Measurements from ENCODE around the gene DAB2IP. TPM values are rescaled to one million over a fixed set of nuclear protein-coding genes. Genes with fewer than 3 reads are reported as not detected.
A peak's percentile ranks its signal among the peaks of the same experiment; 100 is the strongest.

DAB2IP gene
- total and polyA plus RNA-seq, 2 experiments from 2014 or later: 8.9 to 42.8 TPM

- Mint-ChIP-seq H3K4me3 (peak overlapping the region; percentile 75), H3K27ac (no peak overlapping the region), H3K27me3 (ENCODE audit: insufficient read depth, low read depth, poor library complexity) (peaks cover 5% of the 10 kb centered on the region), H3K4me1 (peaks cover 43% of the 10 kb centered on the region), H3K9me3 (no peaks in the 10 kb centered on the region; the same call in 2 of the 3 replicates), H3K36me3 (ENCODE audit: low read depth) (peaks cover 4% of the 10 kb centered on the region; the same call in 1 of the 3 replicates)
- no peaks in the 10 kb centered on the region for H3K36me3 ChIP-seq (ENCODE audit: insufficient read depth)
- peak overlapping the region; percentile 94 for H3K4me2 ChIP-seq
- TF ChIP-seq CREB1 (CRISPR knock-in tag; IDR thresholded peaks at IDR 0.05; ENCODE audit: low read depth) (no peak), CTCF (conservative IDR thresholded peaks at IDR 0.05; ENCODE audit: low read depth in 2 of 2) (peak; percentile 49 to 78)
- DNase-seq (ENCODE audit: low spot score): peak; percentile 72
- H3K27ac ChIP-seq (ENCODE audit: low read depth): no peak overlapping the region
- peaks cover 27% of the 10 kb centered on the region for H3K4me1 ChIP-seq (ENCODE audit: insufficient read depth)
- H3K79me2 ChIP-seq (replicated peaks; ENCODE audit: insufficient read depth): peaks cover 45% of the 10 kb centered on the region
- H3F3A ChIP-seq (replicated peaks; ENCODE audit: low read depth): no peaks in the 10 kb centered on the region; the same call in 1 of the 2 replicates
- H4K20me1 ChIP-seq (replicated peaks; ENCODE audit: insufficient read depth): peaks cover 56% of the 10 kb centered on the region
- ATAC-seq: peak; percentile 57
- H3K4me3 ChIP-seq: peak overlapping the region; percentile 78
- no peaks in the 10 kb centered on the region for H3K9me2 ChIP-seq (ENCODE audit: insufficient read depth)
- H2AFZ ChIP-seq: no peak overlapping the region
- no peaks in the 10 kb centered on the region for H3K27me3 ChIP-seq (ENCODE audit: insufficient read depth)
These were observed 48.9 kb downstream of the DAB2IP start for GRCh38 chr9:121700165-121700831.

- Histone ChIP-seq H2AFZ (no peak overlapping the region), H3K4me2 (peak overlapping the region; percentile 94), H3K79me2 (replicated peaks; ENCODE audit: insufficient read depth) (peaks cover 51% of the 10 kb centered on the region), H3K27me3 (ENCODE audit: insufficient read depth) (no peaks in the 10 kb centered on the region), H4K20me1 (replicated peaks; ENCODE audit: insufficient read depth) (peaks cover 58% of the 10 kb centered on the region), H3K9me2 (ENCODE audit: insufficient read depth) (no peaks in the 10 kb centered on the region), H3F3A (replicated peaks; ENCODE audit: low read depth) (no peaks in the 10 kb centered on the region; the same call in 1 of the 2 replicates), H3K4me3 (no peak overlapping the region; the same call in 1 of the 2 replicates), H3K36me3 (ENCODE audit: insufficient read depth) (no peaks in the 10 kb centered on the region), H3K4me1 (ENCODE audit: insufficient read depth) (peaks cover 27% of the 10 kb centered on the region), H3K27ac (ENCODE audit: low read depth) (no peak overlapping the region)
- peaks cover 48% of the 10 kb centered on the region for H3K4me1 Mint-ChIP-seq
- ATAC-seq (no peak), DNase-seq (ENCODE audit: low spot score) (no peak)
- H3K27ac Mint-ChIP-seq: no peak overlapping the region
- H3K4me3 Mint-ChIP-seq: peak overlapping the region; percentile 75; the same call in 2 of the 3 replicates
- no peaks in the 10 kb centered on the region; the same call in 2 of the 3 replicates for H3K9me3 Mint-ChIP-seq
- peaks cover 5% of the 10 kb centered on the region for H3K27me3 Mint-ChIP-seq (ENCODE audit: insufficient read depth, low read depth, poor library complexity)
- peaks cover 4% of the 10 kb centered on the region; the same call in 1 of the 3 replicates for H3K36me3 Mint-ChIP-seq (ENCODE audit: low read depth)
- no peak for TF ChIP-seq ETS1 (IDR thresholded peaks at IDR 0.05)
- TF ChIP-seq POLR2AphosphoS5 (IDR thresholded peaks at IDR 0.05; ENCODE audit: low read depth): no peak
- no peak for TF ChIP-seq JUNB (IDR thresholded peaks at IDR 0.05; ENCODE audit: unreplicated experiment)
- TF ChIP-seq REST (IDR thresholded peaks at IDR 0.05; ENCODE audit: unreplicated experiment): no peak
- no peak for TF ChIP-seq EZH2 (IDR thresholded peaks at IDR 0.05; ENCODE audit: low read depth, unreplicated experiment)
- no peak for TF ChIP-seq ZNF331 (CRISPR knock-in tag; IDR thresholded peaks at IDR 0.05; ENCODE audit: low read depth)
- no peak for TF ChIP-seq CTCF (conservative IDR thresholded peaks at IDR 0.05; ENCODE audit: low read depth in 2 of 2)
- TF ChIP-seq CREB1 (CRISPR knock-in tag; IDR thresholded peaks at IDR 0.05; ENCODE audit: low read depth): no peak
- no peak for TF ChIP-seq NANOG (IDR thresholded peaks at IDR 0.05; ENCODE audit: borderline replicate concordance)
- TF ChIP-seq ZNF114 (CRISPR knock-in tag; IDR thresholded peaks at IDR 0.05): no peak
- no peak for TF ChIP-seq STAT1 (IDR thresholded peaks at IDR 0.05; ENCODE audit: unreplicated experiment)
- no peak for TF ChIP-seq EZH2phosphoT487 (IDR thresholded peaks at IDR 0.05; ENCODE audit: unreplicated experiment)
These were observed 49.5 kb downstream of the DAB2IP start for GRCh38 chr9:121700832-121701419.

Measured in GM23338 (cell line).